GM12873 (cell line): Measurements from ENCODE around the gene SLC25A21.

Experiments
- CTCF ChIP-seq: IDR thresholded peaks from 2 replicates; pipeline ENCODE4 v1.5.1; 2012; ENCODE audit warnings: low read depth, mild to moderate bottlenecking, moderate library complexity, low read length, control low read depth; ENCODE audit not compliant: insufficient read depth; ENCODE audit errors: missing control alignments

Gene SLC25A21

GRCh38 chr14:36879558-36879957 is 292.8 kb downstream of the SLC25A21 start:
- no peak for TF ChIP-seq CTCF

- TF ChIP-seq CTCF: no peak
Observed at GRCh38 chr14:36874396-36875138, 297.8 kb downstream of the SLC25A21 start.

GRCh38 chr14:36870776-36871175 is 301.6 kb downstream of the SLC25A21 start:
- TF ChIP-seq CTCF: no peak

- TF ChIP-seq CTCF: no peak
Observed at GRCh38 chr14:36869125-36869524, 303.3 kb downstream of the SLC25A21 start.

- no peak for TF ChIP-seq CTCF
Observed at GRCh38 chr14:36866867-36867266, 305.5 kb downstream of the SLC25A21 start.

- TF ChIP-seq CTCF: no peak
Observed at GRCh38 chr14:36863271-36863670, 309.1 kb downstream of the SLC25A21 start.

GRCh38 chr14:36860831-36861230 is 311.6 kb downstream of the SLC25A21 start:
- no peak for TF ChIP-seq CTCF
